Liver (tissue), 9 donors: ENCODE data around the gene AGTPBP1. TPM values are rescaled to one million over a fixed set of nuclear protein-coding genes. Genes with fewer than 3 reads are reported as not detected.

ENCODE experiments used
- DNase-seq: peaks from one replicate; pipeline ENCODE4 v3.0.0-alpha.2; 2017; ENCODE audit warnings: low spot score
- H3K27ac ChIP-seq, 2 donors: one replicate each; pipeline ENCODE4 v1.7.0; 2013; ENCODE audit warnings: inconsistent platforms in 2 of 2, low read length in 2 of 2, control low read depth in 1 of 2, low read depth in 1 of 2, mild to moderate bottlenecking in 1 of 2
- H3K27me3 ChIP-seq, 4 donors: one replicate each; pipeline versions ENCODE4 v1.6.1 to v1.7.0; 2013; ENCODE audit warnings: low read length in 3 of 4, inconsistent platforms in 1 of 4, mild to moderate bottlenecking in 1 of 4, moderate library complexity in 1 of 4; ENCODE audit not compliant: control insufficient read depth in 4 of 4, insufficient read depth in 4 of 4
- H3K36me3 ChIP-seq, 4 donors: one replicate each; pipeline versions ENCODE4 v1.6.1 to v1.7.0; 2013; ENCODE audit warnings: low read length in 3 of 4, mild to moderate bottlenecking in 3 of 4, low read depth in 1 of 4, moderate library complexity in 1 of 4; ENCODE audit not compliant: control insufficient read depth in 4 of 4, insufficient read depth in 3 of 4
- H3K4me1 ChIP-seq, 4 donors: one replicate each; pipeline versions ENCODE4 v1.6.1 to v1.7.0; 2013; ENCODE audit warnings: low read length in 3 of 4, mild to moderate bottlenecking in 3 of 4, moderate library complexity in 1 of 4; ENCODE audit not compliant: control insufficient read depth in 4 of 4, insufficient read depth in 4 of 4
- H3K4me3 ChIP-seq, 3 donors: one replicate each; pipeline versions ENCODE4 v1.6.1 to v1.7.0; 2013; ENCODE audit warnings: low read length in 3 of 3, control low read depth in 1 of 3, low read depth in 1 of 3, mild to moderate bottlenecking in 1 of 3
- H3K9ac ChIP-seq, 2 donors: one replicate each; pipeline ENCODE4 v1.7.0; 2013; ENCODE audit warnings: low read length in 2 of 2, mild to moderate bottlenecking in 2 of 2, moderate library complexity in 2 of 2, control low read depth in 1 of 2, low read depth in 1 of 2
- H3K9me3 ChIP-seq, 4 donors: one replicate each; pipeline versions ENCODE4 v1.6.1 to v1.7.0; 2013; ENCODE audit warnings: low read length in 3 of 4; ENCODE audit not compliant: control insufficient read depth in 4 of 4
- ATF3 ChIP-seq: IDR thresholded peaks from 2 replicates; pipeline ENCODE4 v1.6.1; 2016; ENCODE audit warnings: antibody characterized with exemption
- CTCF ChIP-seq: fragments of 150-350 bp; IDR thresholded peaks from 2 replicates; pipeline ENCODE4 v1.5.1; 2017; ENCODE audit warnings: improper control_type of control experiment, low read depth, low read length; ENCODE audit not compliant: missing input control
- FOXA1 ChIP-seq: IDR thresholded peaks from 2 replicates; pipeline ENCODE4 v1.6.1; 2016; ENCODE audit warnings: antibody characterized with exemption
- FOXA2 ChIP-seq: IDR thresholded peaks from 2 replicates; pipeline ENCODE4 v1.6.1; 2016; ENCODE audit warnings: antibody characterized with exemption
- HNF4A ChIP-seq, 2 donors: conservative IDR thresholded peaks; 2 replicates each; pipeline ENCODE4 v1.6.1; 2016; ENCODE audit warnings: antibody characterized with exemption in 2 of 2, mild to moderate bottlenecking in 2 of 2
- HNF4G ChIP-seq: IDR thresholded peaks from 2 replicates; pipeline ENCODE4 v1.6.1; 2016; ENCODE audit warnings: antibody characterized with exemption
- JUND ChIP-seq, 2 donors: IDR thresholded peaks; 2 replicates each; pipeline ENCODE4 v1.6.1; 2016; ENCODE audit warnings: antibody characterized with exemption in 2 of 2
- MAX ChIP-seq: IDR thresholded peaks from 2 replicates; pipeline ENCODE4 v1.6.1; 2016; ENCODE audit warnings: antibody characterized with exemption
- NR2F2 ChIP-seq: IDR thresholded peaks from 2 replicates; pipeline ENCODE4 v1.6.1; 2016; ENCODE audit warnings: antibody characterized with exemption
- RAD21 ChIP-seq, 2 donors: IDR thresholded peaks; 2 replicates each; pipeline ENCODE4 v1.6.1; 2016; ENCODE audit warnings: antibody characterized with exemption in 2 of 2, mild to moderate bottlenecking in 2 of 2
- REST ChIP-seq: IDR thresholded peaks from 2 replicates; pipeline ENCODE4 v1.6.1; 2016; ENCODE audit warnings: antibody characterized with exemption, mild to moderate bottlenecking
- RXRA ChIP-seq, 2 donors: IDR thresholded peaks; 2 replicates each; pipeline ENCODE4 v1.6.1; 2017 to 2018; ENCODE audit warnings: antibody characterized with exemption in 2 of 2, mild to moderate bottlenecking in 1 of 2
- SP1 ChIP-seq: IDR thresholded peaks from 2 replicates; pipeline ENCODE4 v1.6.1; 2018; ENCODE audit warnings: antibody characterized with exemption, mild to moderate bottlenecking
- TAF1 ChIP-seq: conservative IDR thresholded peaks from 2 replicates; pipeline ENCODE4 v1.6.1; 2016; ENCODE audit warnings: antibody characterized with exemption, mild to moderate bottlenecking
- YY1 ChIP-seq: IDR thresholded peaks from 2 replicates; pipeline ENCODE4 v1.6.1; 2016; ENCODE audit warnings: antibody characterized with exemption, mild to moderate bottlenecking
- ZBTB33 ChIP-seq: IDR thresholded peaks from 2 replicates; pipeline ENCODE4 v1.6.1; 2016; ENCODE audit warnings: antibody characterized with exemption
- WGBS: extraction: QIAGEN DNeasy Blood & Tissue Kit; methylation state at CpG from one replicate; pipeline ENCODE4 v1.1.7; 2013; 5-methylcytosine and 5-hydroxymethylcytosine counted together
- polyA plus RNA-seq, 2 donors: library from polyadenylated mRNA; stranded (reverse) in 1 of 2; unstranded in 1 of 2; fragments of 200-250 nt in 1 of 2; fragments of >200 nt in 1 of 2; fragmentation: Nextera tagmentation in 1 of 2; extraction: Ambion mirVana in 1 of 2; gene quantifications; one replicate each; pipeline versions ENCODE4 v1.2.1 to v1.2.3, GENCODE V29; 2013 to 2015
- total RNA-seq, 2 donors: library from RNA; depleted of rRNA; stranded (reverse); fragments of >200 nt; gene quantifications; one replicate each; pipeline ENCODE4 v1.2.3, GENCODE V29; 2014
- donor health status: healthy.
- donor health status: healthy.
- donor health status: healthy.
- donor health status: healthy.
- donor health status: healthy.

AGTPBP1 gene
- total and polyA plus RNA-seq, 4 donors, result 2.1 to 14.4 (median 5.7) TPM

- no peak overlapping the region for H3K9ac ChIP-seq
- H3K4me1 ChIP-seq, result no peaks in the 10 kb centered on the region
- TF ChIP-seq RAD21 (IDR thresholded peaks at IDR 0.05) (no peak), FOXA1 (no peak), SP1 (no peak), NR2F2 (no peak), ZBTB33 (no peak), TAF1 (no peak), YY1 (no peak), HNF4A (conservative IDR thresholded peaks at IDR 0.05) (no peak), ATF3 (no peak), FOXA2 (no peak)
- no peak for DNase-seq
- 51% methylated on average over 10 of the region's 10 CpGs for WGBS
- no peaks in the 10 kb centered on the region for H3K36me3 ChIP-seq
- no peaks in the 10 kb centered on the region for H3K27me3 ChIP-seq
- H3K9me3 ChIP-seq, result no peaks in the 10 kb centered on the region
- H3K27ac ChIP-seq, result no peak overlapping the region
- no peak overlapping the region for H3K4me3 ChIP-seq
Measured at GRCh38 chr9:85516455-85516854, 225.3 kb downstream of the AGTPBP1 start.

- H3K4me3 ChIP-seq, result no peak overlapping the region
- H3K27ac ChIP-seq, result no peak overlapping the region
- WGBS, result 91% methylated on average over 4 of the region's 4 CpGs
- H3K9me3 ChIP-seq, result no peaks in the 10 kb centered on the region
- TF ChIP-seq FOXA2, result no peak
- no peak for TF ChIP-seq NR2F2
- no peak for TF ChIP-seq JUND (IDR thresholded peaks at IDR 0.05)
- TF ChIP-seq RXRA (IDR thresholded peaks at IDR 0.05), result no peak
- TF ChIP-seq ZBTB33, result no peak
- TF ChIP-seq MAX, result no peak
- TF ChIP-seq CTCF, result no peak
- TF ChIP-seq REST, result no peak
- TF ChIP-seq HNF4G, result no peak
- TF ChIP-seq YY1, result no peak
- TF ChIP-seq ATF3, result no peak
- TF ChIP-seq RAD21 (IDR thresholded peaks at IDR 0.05), result no peak
- H3K9ac ChIP-seq, result no peak overlapping the region
- no peaks in the 10 kb centered on the region for H3K4me1 ChIP-seq
- no peaks in the 10 kb centered on the region for H3K27me3 ChIP-seq
- no peaks in the 10 kb centered on the region for H3K36me3 ChIP-seq
- DNase-seq, result no peak
Measured at GRCh38 chr9:85515021-85515420, 226.7 kb downstream of the AGTPBP1 start.
